HG03175 (cell line): Measurements from ENCODE around the gene C18orf63.
"Not testable (repeated sequence)": the region's sequence is repeated elsewhere in the genome, so short reads cannot be mapped to it uniquely, and the experiment has no call there.

Source experiments
- ATAC-seq: cut with Tn5 transposase; IDR thresholded peaks from one replicate; pipeline ENCODE4 v1.9.1; 2021; ENCODE audit warnings: mild to moderate bottlenecking, moderate library complexity; ENCODE audit not compliant: unreplicated experiment

C18orf63 gene

DNA sequence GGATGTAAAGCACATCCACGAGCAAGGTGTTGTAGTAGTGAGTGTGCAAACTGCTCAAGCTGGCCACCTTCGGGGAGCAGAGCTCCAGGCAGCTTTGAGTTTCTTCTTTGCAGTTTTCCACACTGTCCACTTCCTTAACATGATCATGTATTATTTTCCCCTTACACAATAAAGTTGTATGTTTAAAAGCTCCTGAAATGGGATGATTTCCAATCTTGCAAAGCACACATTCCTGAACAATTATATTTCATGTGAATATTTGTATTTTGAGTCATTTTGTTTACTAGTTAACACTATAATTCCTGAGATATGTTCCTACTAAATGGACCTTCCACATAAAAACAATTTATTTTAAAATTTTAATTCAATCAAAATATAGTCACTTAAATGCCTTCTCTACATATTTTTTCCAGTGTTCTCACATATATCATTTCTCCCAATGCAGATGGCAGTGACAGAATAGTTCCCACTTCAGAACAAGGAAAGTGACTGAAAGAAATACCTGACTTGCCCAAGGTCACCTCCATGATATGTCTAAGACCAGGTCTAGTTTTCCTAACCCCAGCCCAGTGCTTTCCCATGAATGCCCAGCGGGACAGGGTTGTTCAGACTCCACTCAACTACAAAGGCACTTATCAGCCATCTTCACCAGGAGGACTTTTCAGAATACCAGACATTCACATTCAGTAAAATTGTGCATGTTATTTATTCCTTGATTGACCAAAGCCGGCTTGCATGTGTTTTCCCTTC, 29.4 kb upstream of the C18orf63 start:
- ATAC-seq, result no peak

DNA sequence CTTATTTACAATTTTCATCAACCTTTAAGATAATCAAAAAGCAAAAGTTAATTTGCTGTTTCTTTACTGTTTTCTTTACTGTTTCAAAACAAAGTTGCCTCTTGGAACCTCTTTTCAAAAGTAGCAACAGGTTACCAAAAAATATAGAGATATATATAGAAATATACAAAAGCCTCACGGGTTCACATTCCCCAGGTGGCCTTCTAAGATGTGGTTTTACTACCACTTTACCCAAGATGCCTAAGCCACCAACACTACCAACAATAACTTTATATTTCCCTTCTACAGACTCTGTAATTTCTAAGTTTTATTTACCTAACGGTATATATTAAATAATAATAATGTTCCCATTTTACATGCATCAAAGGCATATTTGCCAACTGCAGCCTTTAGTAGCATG, 28.8 kb upstream of the C18orf63 start:
- ATAC-seq, result no peak

DNA sequence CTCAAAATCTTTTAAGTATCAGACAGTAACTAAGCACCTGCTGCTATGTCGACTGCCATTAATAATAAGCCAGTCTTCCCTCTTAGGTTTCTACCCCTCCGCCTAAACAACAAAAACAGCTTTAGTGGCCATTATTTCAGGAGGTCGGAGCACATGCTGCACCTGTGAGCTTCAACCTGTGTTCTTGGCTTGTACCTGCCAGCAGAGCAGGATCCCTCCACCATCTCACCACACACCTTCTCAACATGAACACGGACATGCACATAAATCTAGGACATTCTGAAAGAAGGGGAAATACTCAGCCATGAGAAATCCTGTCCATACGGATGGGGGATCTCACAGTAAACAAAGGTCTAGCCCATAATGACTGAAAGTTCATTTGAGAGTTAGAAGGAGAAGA, 27.6 kb upstream of the C18orf63 start:
- ATAC-seq, result no peak

DNA sequence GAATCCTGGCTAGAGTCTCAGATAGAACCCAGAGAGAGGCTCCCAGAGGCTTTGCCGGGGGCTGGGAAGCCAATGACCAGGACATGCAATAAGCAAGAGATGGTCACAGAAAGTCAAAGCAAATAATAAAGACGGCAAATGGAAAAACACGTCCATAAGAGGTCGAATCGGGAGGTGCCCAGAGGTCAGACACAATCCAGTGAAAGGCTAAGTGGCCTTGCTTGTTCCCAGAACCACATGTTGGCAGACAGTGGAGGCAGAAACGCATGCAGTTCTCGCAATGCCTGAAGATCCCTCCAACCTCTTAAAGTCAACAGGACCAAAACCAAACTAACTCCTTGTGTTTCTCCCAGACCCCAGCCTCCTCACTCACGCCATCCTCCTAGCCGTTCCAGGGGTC, 26.9 kb upstream of the C18orf63 start:
- no peak for ATAC-seq

DNA sequence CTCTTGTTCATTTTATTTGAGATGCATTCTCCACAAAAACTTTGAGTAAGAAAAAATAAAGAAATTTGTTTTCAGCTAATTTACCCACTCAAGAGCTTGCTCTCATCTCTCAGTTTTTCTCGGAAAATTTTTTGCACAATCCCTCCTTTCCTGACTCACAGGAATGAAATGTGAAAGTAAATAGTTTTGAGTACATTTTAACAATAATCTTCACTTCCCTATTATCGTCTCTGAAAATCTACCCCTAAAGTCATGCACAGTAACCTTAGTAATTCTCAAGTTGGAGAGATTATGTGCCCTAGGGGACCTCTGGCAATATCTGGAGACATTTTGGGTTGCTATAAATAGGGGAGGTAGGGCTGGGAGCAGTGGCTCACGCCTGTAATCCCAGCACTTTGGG, 26.5 kb upstream of the C18orf63 start:
- no peak for ATAC-seq

DNA sequence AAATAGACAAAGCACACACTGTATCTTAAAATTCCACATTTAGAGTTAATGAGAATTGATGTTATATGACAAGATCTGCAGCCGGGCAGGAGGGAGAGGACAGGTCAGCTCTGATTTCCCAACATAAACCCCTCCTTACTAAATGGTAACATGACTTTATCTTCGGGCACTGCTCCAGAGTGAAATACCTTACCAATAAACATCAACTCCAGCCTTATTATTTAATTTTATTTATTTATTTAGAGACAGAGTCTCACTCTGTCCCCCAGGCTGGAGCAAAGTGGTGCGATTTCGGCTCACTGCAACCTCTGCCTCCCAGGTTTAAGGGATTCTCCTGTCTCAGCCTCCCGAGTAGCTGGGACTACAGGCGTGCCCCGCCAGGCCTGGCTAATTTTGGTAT, 25.6 kb upstream of the C18orf63 start:
- ATAC-seq, result no peak

DNA sequence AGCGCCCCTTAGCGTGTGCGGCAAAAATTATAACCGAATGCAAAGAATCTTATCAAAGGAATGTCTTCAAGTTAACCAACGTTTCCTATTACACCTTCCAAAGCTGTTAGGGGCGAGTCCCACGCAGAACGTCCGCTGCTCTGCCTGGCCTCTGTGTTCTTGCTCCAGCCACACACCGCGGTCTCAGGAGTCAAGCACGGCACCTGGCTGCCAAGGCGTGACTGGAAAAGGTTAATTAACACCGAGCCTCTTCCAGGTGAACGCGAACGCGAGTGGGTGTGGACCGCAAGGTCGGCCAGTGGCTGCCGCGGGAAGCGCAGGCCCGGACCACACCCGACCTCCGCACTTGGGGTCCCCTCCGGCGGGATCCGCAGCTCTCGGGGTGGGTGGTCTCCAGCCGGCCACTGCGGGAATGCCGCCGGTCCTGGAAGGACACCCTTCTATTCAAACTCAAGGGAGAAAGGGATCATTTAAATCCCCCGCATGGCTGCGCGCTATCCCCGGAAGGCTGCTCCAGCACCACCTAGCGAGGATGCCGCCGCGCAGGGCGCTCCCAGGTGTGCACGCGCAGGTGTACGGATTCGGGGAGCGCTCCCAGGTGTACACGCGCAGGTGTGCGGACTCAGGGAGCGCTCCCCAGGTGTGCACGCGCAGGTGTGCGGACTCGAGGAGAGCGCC, 24.7 kb upstream of the C18orf63 start:
- ATAC-seq, result no peak

DNA sequence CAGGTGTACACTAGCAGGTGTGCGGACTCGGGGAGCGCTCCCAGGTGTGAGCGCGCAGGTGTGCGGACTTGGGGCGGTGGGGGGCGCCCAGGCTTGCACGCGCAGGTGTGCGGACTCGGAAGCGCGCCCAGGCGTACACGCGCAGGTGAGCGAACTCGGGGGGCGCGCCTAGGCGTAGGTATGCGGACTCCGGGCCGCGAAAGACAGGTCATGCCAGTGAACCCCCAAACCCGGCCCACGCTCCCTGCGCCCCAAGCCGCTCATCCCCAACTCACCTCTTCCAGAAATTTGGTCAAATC, 24.2 kb upstream of the C18orf63 start:
- ATAC-seq, result no peak

DNA sequence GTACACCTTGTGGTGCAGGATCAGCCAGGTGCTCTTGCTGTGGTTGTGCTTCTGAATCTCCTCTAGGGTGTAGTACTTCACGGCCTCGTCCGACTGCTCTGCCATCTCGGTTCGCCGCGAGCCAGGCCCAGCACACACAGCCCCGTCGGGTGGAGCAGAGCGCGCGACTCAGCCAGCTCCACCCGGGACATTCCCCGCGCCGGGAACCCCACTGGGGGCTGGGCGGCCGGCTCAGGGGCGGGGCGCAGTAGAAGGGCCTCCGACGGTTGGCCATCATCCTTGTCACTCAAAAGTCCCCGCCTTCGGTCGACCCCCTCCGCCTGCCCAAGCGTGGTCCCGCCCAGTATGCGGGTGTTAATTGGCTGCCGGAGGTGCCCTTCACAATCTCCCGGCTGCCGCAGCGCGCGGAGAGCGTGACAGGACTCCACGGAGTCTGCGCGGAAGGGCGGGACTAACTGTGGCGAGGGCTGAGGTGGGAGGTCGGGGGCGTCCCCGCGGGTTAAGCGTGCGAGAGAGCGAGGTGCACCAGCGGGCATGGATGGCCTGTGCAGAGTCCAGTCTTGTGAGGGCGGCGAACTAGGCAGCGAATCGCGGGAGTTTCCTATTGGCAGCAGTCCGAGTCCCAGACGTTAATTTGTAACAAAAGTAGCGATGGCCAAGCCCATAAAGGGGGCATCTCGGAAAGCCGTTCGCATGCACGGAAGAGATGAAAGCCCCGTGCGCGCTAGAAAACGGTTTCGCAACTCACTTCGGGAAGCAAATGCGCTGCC, 23.7 kb upstream of the C18orf63 start, which contains the start of gene CYB5A:
Gene CYB5A (minus strand): TSS at position 193 of the 770 bp plus-strand sequence. CDS start 88 bp downstream, at position 105.
- ATAC-seq, result peak; percentile 99

DNA sequence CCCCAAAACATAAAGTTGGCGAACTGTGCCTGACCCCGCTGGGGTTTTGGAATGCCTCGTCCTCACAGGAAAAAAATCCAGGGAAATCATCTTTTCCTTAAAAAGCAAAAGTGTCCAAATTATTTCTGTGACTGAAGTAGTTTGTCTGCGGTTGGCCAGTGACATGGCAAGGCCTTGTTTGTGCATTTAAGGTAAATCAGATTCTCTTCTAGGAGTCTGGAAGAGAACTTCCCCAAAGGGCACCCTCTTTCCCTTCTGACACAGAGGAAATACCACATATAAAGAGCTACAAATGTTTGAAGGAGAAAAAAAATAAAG, 23.1 kb upstream of the C18orf63 start:
- ATAC-seq, result no peak

DNA sequence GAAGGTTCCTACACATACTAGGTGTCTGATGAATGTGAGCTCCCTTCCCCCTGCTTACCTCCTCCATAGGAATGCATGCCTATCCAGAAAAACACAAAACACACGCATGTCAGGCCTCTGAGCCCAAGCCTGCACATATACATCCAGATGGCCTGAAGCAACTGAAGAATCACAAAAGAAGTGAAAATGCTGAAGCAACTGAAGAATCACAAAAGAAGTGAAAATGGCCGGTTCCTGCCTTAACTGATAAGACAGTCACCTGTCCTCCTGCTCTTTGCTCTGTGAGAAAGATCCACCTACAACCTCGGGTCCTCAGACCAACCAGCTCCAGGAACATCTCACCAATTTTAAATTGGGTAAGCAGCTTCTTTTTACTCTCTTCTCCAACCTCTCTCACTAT, 22.7 kb upstream of the C18orf63 start:
- not testable (repeated sequence) for ATAC-seq

DNA sequence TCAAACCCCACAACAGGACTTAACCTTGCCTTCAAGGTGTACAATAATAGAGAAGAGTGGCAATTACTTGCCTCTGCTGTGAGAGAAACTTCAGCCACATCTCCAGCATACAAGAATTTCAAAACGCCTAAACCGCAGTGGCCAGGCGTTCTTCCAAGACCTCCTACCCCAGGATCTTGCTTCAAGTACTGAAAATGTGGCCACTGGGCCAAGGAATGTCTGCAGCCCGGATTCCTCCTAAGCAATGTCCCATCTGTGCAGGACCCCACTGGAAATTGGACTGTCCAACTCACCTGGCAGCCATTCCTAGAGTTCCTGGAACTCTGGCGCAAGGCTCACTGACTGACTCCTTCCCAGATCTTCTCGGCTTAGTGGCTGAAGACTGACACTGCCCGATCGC, 21.1 kb upstream of the C18orf63 start:
- ATAC-seq, result no peak

DNA sequence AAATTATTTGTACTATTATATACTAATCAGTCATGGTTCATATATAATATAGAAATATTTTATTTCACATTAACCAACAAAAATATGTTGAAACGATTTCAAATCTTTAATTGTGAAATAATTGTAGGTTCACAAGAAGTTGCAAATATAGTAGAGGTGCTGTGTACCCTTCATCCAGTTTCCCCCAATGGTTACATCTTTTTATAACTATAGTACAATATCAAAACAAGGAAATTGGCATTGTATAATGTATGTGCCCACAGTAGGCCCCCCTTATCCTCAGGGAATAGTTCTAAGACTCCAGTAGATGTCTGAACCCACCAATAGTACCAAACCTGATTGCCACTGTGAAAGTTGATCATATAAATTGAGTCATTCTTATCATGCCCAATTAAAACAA, 16.5 kb upstream of the C18orf63 start:
- ATAC-seq, result no peak

DNA sequence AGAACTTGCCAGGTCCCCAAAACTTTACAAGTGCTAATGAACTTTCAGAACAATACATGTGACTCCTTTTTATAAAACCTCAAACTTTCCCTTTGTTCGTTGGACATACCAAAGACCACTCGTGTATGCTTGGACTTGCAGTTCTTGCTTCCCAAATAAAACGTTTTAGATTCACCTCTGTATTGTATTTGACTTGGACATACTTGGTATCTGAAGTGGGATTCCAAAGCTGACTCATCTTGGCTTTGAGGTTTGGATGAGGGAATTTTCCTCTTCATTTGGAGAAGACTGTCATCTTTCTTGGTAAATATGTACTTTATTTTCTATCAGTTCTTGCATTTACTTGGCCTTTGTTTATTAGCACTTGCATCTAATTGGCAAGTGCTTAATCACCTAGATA, 15.9 kb upstream of the C18orf63 start:
- no peak for ATAC-seq

DNA sequence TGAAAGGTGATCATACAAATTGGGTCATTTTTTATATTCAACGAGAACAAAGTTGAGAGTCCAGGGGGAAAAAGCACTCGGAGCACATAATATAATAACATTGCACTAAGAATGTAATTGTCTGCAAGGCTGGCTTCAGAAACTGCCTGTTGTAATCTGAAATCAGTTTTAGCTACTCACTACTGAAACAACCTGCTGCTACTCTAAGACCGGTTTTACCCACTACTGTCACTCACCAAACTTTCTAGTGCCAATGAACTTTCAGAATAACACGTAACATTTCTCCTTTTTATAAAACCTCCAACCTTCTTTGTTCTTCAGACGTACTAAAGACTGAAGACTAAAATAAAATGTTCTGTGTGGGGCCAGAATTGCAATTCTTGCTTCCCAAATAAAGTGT, 12.3 kb upstream of the C18orf63 start:
- ATAC-seq, result no peak

DNA sequence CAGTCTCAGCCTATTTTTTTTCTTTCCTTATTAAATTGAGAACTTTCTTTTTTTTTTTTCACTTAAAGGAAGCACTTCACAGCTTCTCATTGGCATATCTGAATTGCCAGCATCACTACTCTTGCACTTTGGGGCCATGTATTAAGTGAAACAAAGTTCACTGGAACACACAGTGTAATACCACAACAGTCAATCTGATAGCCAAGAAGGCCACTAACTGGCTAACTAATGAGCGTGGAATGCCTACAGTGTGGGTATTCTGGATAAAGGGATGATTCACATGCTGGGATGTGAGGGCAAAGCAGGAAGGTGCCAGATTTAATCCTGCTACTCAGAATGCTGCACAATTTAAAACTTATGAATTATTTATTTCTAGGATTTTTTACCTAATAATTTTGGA, 11.7 kb upstream of the C18orf63 start:
- no peak for ATAC-seq

DNA sequence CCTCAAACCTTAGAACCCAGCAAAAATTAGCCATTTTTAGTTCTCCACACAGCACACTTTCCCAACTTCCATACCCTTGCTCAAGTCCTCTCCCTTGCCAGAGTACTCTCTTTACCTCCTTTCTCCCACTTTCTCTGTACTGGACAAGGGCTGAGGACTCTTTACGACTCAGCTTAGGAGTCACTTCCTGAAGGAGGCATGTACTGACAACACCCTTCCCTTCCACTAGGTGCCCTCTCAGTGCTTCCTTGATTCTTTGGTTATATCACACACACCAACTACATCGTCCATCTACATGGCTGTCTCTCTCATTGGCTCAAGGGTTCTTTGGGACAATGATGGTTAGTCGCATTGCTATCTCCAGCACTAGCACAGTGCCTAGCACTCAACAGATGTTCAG, 5.2 kb upstream of the C18orf63 start:
- peak; percentile 74 for ATAC-seq

DNA sequence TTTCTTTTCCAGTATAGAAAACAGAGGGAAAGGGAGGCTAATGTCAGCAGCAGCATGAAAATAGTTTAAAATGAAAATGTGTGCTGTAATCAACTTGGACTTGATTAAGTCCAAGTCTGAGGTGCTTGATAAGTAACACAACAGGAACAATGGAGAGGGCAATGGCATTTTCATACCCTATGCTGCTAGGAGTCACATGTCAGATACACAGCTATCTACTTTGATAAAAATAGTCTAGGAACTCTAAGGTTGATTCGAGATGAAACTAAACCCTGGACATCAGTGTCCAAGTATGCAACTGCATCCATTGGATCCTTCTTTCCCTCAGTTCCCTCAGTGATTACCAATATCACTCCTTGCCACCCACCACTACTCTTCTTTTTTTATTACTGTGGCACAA, 4.6 kb upstream of the C18orf63 start:
- ATAC-seq, result no peak

DNA sequence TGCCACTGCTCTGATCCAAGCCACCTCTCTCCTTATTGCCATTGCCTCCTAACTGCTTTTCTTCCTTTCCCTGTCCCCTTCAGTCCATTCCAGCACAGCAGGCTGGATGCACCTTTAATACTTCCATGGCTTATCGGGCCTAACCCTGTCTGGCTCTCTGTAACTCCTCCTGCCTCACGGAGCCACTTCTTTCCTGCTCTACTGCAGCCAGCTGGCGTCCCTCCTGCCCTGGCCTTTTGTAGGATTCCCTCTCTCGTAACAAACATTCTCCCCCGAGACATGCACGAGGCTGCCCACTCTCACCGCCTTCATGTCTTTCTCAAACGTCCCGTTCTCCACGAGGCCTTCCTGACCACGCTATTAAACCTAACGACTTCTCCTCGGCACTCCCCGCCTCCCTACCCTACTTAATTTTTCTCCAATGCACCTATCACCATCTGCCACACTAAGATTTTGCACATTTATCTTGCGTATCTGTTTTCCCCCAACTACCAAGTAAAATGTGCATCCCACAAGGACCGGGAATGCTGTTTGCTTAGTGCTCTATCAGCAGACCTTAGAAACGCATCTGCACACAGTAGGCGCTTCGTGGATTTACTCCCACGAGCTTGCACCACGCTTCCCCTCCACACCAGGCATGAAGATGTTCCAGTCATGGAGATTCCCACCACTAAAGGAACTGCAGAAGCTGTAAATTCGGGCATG, 728 bp upstream of the C18orf63 start:
- no peak for ATAC-seq

DNA sequence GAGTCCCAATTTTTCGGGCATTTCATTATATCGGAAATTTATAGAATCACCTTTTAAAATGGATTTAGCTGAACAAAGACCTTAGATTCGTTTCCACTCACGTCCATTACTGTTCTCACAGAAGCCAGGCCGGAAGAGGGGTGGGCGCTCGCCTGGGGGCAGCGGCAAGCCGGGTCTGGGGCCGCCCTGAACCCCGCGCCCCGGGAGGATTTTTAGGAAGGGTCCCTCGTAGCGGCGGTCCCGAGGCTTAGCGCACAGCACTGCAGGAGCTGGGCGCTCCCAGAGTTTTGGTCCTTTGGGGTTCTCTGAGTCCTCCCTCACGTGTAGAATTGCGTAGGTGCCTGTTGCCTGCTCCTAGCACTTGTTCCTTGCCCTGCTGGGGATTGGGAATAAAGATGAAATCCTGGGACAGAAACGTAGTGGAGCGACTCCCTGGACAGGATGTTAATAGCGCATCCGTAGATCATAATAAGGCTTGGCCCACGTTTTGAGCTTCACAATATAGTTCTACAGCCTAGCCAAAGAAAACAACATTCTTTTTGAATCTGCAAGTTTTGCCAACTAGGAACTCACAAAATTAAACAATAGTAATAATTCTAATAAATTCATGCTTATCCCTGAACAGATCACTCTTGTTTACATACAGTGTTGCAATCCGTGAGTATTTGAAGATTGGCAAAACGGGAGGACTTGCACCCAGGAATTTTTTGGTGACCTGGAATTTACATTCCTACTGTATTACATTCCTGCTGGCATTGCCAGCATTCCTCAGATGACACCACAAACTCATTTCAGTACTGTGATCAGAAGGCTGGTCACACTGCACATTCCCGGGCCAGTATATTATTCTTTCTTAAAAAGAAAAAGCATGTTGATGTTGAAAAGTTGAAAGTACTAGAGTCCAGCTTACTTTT, 875 bp downstream of the C18orf63 start:
- ATAC-seq, result no peak

DNA sequence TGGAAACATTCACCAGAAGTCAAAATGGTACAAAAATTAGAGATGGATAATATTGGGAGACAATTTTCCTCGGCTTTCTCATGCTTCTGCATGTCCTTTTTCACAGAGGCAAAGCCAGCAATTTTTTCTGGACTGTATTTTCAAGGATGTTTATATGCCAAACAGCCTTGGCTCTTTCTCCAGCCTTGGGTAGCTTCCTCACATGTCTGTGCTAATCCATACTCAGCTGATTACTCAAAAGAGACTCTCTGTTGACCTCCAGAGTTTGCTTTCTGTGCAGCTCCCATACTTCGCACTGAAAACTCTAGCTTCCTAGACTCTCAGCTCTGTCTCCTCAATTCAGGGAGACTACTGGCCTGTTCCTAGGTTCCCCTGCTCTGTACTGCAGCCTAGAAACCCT, 10.6 kb downstream of the C18orf63 start:
- no peak for ATAC-seq
